Kasumi-1 (cell line): ENCODE data around the gene MTSS2.
"Not testable (repeated sequence)": the region's sequence is repeated elsewhere in the genome, so short reads cannot be mapped to it uniquely, and the experiment has no call there.

Experiments used
- DNase-seq, 2 experiments: peaks; one replicate each; lab custom pipeline; 2025; lab: John Stamatoyannopoulos, UW

MTSS2 gene

DNA sequence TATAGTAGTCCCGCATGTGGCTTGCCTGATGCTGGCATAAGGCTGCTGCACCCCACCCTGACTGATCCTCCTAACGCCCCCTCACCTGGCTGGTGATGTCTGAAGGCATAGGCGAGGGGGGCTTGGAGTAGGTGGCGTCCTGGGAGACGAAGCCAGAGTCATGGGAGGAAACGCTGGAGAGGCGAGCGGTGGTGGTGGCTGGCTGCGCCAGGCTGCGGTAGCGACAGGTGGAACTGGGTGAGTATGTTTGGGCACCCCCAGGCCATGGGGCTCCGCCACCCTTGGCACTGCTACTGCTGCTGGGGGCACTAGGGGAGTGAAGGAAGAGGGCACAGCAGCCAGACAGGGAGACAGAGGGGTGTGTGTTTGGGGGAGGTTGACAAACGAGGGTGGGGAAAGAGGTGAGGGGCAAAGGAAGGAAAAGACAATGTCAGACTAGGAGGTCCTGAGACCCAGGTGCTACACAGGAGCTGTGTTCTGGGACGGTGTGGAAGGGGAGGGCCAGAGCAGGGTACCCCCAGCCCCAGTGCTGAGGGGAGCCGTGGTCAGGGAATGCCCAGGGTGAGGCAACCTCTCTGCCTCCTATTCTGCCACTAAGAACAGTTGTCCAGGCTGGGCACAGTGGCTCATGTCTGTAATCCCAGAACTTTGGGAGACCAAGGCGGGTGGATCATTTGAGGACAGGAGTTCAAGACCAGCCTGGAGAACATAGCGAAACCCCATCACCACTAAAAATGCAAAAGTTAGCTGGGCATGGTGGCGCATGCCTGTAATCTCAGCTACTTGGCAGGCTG is 11.4 kb downstream of the MTSS2 start:
- no peak for DNase-seq

DNA sequence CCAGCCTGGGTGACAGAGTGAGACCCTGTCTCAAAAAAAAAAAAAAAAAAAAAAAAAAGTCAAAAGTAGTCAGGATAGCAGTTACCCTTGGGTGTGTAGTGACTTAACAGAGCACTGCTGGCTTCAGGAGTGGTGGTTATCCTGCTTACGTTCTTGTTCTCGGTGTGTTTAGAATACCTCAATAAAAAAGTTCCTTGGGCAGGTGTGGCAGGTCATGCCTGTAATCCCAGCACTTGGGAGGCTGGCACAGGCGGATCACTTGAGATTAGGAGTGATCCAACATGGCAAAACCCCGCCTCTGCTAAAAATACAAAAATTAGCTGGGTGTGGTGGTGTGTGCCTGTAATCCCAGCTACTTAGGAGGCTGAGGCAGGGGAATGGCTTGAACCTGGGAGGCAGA is 14.9 kb downstream of the MTSS2 start:
- DNase-seq = not testable (repeated sequence)

DNA sequence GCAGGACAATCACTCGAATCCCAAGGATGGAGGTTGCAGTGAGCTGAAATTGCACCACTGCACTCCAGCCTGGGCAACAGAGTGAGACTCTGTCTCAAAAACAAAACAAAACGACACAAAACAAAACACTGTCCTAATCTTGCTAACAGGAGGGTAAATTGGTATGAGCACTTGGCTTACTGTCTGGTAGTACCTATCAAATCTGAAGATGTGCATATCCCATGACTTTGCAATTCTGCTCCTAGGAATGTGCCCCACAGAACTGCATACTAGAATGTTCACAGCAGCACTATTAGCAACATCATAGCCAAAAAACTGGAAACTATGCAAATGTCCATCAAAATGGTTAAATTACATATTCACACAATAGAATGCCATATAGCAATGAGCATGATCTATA is 15.7 kb downstream of the MTSS2 start:
- no peak for DNase-seq

DNA sequence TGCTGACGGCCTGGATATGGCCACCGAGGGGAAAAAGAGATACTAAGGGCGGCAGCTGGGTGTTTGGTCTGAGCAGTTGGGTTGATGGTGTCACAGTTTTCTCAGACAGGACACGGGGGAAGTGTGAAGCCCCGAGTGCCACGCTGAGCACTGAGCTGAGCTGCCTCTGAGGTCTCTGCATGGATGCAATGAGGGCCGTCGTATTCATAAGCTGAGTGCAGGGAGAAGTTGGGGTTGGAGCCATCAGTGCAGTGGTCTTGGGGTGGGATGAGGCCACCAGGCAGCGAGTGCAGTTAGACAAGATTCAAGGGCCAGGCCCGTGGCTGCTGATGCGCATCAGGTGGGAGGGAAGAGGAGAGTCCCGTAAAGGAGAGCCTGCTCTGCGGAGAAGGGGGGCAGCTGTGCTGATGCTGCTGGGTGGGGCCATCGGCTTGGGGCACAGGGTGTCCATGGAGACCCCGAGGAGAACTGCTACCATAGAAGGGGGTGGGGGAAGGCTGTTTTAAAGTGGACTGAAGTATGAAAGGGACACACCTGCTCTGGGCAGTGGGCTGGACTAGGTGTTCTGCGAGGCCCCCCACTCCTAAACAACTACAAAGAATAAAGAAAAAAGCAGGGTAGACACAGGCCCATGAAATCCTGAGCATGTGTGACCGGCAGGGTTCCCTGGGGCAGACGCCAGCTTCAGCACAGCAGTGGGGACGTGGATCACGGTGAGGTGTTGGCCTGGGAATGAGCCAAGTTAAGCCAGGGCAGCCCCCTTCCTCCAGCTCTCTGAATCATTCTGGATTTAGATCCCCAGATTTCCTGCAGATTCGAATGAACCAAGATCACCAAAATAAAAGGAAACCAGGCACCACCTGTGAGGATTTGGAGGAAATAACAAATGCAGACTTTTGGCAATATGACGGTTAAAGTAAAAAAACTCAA is 19.8 kb downstream of the MTSS2 start:
- no peak for DNase-seq

DNA sequence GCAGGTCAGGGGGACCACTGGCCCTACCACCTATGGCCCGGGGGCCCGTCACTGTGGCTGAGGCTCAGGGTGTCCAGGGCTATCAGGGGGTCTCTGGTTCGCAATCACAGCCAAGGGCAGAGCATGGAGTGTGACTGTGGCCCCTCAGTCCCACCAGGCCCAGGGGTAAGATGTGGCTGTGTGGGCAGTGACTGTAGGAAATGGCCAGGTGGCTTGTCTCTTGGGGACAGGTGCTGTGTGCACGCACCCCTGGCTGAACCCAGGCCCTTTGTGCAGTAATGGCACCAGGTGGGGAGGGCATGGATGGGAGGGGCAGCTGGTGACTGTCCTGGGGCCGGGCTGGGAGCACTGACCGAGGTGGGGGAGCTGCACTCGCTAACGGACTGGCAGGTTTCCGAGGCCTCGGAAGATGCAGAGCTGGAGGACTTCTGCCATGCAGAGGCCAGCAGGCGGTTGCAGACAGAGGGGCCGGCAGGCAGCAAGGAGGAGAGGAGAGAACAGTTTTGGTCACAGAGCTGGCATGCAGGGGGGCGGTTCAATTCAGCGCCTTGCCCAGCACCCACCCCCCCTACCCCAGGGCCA is 20.6 kb downstream of the MTSS2 start:
- DNase-seq = no peak

DNA sequence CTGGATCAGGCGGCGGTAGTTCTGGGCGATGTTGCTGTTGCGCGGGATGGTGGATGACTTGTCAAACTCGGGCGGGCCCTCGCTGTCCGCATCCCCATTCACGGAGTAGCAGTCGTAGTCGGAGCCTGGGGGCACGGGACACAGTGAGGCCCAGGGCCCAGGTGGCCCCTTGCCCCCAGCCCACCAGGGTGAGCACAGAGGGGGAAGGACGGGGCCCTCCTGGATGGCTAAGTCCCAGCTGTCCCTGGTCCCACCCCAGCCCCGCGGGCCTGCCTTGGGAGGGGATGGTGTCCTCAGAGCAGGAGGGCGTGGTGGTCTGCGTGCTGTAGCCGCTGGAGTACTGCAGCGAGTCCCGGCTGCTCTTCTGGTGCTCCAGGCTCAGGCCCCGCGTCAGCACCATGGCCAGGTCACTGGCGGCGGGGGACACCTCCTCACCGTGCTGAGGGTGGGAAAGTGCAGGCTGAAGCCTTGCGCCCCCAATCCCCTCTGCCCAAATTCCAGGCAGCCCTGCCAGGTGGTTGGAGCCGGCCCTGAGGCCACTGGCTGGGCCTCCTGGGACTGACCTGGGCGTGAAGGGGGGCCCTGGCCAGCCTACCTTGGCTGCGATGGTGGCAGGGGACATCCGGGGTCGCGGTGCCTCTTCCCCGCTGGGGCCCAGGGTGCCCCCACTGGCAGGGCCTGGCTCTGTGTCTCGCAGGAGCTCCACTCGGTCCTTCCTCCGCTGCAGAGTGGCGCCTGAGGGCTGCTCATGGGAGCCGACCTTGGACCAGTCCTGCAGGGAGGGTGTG is 21.3 kb downstream of the MTSS2 start:
- DNase-seq = no peak

DNA sequence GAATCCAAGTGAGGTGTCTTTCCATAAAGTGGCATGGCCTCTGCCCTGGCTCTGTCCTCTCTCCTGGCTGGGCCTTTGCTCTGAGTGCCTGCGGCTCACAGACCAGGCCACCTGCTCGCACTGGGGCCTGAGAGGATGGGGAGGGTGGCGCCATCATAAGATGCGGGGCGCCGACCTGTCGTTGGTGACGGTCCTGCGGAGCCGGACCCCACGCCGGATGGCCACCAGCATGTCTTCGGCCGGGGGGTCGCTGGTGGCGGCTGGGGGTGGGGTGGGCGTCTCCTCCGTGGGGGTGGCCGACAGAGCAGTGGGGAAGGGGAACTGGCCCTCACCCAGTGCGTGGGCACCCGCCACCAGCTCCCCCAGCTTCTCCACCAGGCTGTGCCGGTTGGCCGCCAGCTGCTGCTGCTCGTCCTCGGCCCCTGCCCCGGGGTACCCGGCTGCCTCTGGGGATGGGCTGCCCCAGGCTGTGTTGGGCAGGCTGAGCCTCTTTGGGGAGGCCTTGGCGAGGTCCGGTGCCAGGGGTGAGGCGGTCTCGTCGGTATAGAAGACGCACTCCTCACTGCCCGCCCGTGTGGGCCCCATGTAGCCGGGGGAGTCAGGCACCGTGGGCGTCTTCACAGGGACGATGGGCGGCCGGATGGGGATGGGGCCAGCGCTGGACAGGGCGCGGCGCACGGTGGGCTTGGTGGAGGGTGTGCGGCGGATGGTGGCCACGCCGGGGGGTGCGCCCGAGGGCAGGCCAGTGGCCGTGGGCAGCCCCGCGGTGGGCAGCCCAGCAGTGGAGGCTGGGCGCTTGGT is 22.1 kb downstream of the MTSS2 start:
- DNase-seq = no peak

DNA sequence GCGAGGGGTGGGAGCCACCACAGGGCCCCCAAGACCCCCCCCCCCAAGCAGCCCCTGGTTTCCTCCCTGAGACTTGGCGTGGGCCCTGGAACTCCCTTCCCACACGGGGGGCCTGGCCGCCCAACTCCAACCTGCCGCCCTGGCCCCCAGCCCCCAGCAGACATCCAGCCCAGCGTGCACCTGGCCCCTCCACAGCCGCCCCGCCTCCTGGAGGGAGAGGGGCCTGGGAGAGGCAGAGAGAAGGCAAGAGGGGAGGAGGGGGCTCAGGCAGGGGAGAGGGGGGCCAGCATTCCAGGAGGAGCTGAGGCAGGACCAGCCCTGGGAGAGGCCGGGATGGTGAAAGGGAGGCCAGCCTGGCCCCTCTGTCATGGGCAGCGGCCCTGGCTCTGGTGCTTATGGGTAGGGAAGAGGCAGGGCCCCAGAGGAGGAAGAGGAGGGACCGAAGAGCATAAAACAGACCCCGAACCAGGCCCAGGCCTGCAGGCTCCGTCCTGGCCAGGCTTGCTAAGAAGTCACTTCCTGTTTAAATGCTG is 22.8 kb downstream of the MTSS2 start:
- DNase-seq = no peak

DNA sequence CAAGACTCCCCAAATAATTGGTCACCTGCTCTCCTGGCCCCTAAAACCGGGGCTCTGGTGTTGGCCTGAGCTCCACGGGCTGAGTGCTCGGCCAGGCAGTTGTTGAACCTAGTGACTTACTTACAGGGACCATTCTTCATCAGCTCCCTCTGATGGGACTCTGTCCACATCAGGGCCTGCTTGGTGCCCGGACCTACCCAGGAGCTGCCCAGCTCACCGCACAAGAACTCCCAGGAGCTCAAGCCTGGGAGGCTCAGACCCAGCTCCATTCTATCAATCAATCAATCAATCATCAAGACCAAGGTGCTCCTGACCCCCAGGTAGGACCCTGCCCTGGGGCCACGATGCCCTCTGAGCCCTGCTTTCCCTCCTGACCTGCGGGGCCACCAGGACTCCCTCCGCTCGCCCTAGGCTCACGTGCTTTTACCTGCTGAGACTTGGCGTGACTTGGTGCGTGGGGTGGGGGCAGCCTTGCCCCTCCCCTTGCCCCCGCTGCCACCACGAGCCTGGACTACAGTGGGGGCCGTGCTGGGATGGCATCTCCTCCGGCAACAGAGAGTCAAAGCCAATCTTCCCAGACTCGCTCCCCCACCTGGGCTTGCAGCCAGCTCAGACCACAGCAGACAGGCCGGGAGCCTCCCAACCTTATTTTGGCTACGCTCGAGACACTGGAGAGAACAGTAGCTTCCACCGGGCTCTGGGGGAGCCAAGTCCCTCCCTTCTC is 23.8 kb downstream of the MTSS2 start:
- no peak for DNase-seq

DNA sequence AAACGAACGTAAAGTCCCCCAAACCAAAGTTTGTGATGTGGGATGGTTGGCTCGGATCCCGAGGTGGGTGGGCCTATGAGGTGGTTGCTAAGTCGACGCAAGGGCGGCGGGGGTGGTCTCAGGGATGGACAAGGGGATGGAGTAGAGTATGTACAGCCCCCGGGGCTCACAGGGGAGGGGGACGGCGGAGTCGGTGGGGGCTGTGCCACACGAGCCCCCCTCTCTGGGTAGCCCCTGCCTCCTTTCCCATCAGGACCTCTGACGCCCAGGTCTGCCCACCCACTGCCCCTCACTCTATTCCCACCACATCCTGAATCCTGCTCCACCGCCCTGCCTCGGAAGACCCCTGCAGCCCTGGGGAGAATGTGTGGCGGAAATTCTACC is 24.3 kb downstream of the MTSS2 start:
- no peak for DNase-seq

DNA sequence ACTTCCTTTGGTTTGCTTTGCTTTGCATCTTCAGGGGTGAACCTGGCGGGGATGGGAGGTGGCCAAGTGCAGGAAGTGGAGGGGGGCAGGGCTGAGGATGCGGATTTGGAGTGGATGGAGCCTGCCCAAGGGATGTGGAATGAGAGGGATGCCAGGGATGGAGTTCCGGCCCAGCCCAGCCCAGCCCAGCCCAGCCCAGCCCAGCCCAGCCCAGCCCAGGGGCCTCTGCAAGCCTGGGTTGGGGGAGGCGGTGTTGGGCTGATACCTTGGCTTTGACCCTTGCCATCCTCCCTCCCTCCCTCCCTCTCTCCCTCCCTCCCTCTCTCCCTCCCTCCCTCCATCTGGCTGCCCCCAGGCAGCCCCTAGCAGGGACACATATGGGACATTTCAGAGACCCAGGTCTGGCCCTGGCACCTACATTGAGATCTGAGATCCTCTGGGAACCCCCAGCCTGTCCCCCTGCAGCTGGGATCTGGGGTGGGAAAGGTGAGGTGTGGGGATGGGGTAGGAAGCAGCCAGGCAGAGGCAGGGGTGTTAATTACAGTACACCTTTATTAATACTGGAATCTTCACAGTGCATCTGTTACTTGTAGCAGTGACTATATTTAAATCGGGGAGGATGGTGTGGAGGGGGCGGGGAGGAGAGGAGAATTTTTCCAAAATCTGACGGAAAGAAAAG is 25.0 kb downstream of the MTSS2 start:
- DNase-seq = no peak

DNA sequence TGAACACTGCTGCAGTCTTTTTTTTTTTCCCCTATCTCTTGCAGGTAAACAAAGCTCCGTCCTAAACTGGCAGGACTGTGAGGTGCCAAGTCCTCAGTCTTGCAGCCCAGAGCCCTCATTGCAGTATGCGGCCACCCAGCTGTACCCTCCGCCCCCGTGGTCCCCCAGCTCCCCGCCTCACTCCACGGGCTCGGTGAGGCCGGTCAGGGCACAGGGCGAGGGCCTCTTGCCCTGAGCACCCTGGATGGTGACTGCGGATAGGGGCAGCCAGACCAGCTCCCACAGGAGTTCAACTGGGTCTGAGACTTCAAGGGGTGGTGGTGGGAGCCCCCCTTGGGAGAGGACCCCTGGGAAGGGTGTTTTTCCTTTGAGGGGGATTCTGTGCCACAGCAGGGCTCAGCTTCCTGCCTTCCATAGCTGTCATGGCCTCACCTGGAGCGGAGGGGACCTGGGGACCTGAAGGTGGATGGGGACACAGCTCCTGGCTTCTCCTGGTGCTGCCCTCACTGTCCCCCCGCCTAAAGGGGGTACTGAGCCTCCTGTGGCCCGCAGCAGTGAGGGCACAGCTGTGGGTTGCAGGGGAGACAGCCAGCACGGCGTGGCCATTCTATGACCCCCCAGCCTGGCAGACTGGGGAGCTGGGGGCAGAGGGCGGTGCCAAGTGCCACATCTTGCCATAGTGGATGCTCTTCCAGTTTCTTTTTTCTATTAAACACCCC is 25.7 kb downstream of the MTSS2 start:
- DNase-seq = no peak

DNA sequence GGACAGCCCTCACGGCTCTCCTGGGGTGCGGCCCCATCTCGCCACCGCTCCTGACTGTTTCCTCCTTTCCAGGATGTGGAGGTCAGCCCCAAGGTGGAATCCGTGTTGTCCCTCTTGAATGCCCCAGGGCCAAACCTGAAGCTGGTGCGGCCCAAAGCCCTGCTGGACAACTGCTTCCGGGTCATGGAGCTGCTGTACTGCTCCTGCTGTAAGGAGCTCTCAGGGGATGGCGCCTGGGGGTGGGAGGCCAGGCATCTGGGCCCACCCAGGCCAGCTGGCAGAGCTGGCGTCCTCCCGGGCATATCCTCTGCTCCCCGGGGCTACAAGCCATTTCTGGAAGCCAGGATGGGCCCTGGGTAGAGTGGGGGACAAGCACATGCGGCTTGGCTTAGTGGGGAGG is 26.3 kb downstream of the MTSS2 start:
- no peak for DNase-seq

DNA sequence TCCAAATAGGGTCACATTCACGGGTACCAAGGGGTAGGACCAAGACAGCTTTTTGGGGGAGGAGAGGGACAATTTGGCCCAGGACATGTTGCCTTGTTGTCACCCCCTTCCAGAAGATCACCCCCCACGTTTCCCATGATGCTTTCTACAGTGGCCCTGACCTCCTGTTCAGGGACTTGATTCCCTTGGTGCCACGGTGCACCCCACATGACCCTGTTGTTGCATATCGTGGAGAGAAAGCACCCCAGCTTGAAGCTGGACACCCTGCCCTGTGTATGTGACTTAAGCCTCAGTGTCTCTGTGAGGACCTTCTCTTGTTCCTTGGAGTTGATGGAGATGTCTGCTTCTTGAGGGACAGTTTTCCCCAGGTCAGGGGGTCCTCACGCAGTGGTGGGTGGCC is 26.9 kb downstream of the MTSS2 start:
- no peak for DNase-seq

DNA sequence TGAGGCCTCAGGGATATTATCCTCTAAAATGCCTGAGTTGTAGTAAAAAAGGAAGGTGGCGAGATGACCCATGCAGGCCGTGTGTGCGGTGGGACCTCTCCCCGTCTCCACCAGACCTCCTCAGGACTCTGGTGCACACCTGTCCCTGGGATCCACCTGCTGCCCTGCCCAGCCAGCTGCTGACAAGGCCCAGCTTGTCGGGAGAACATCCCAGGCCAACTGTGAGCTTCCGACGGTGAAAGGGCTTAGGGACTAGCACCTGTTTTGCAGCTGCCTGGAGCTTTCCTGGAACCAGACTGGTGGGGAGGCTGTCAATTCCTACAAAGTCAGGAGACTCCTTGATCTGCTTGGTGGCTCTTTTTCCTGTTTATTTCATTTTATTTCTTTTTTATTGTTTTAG is 27.9 kb downstream of the MTSS2 start:
- no peak for DNase-seq

DNA sequence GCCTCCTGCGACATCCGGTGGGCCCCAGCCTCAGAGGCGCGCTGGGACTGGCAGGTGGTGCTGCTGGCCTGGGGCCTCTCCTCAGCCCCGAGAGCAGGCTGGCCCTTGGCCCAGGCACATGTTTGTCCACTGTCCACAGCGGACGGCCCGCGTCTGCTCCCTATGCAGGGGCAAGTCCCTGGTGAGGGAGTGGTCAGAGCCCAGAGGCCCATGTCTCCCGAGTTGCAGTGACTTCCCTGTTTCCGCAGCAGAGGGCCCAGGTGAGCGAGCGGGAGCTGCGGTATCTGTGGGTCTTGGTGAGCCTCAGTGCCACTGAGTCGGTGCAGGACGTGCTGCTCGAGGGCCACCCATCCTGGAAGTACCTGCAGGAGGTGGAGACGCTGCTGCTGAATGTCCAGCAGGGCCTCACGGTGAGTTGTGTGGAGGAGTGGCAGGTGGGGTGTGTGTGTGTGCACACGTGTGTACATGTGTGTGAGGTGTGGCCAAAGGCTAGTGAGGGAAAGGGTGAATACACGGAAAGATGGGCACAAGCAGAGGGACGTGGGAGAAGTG is 29.1 kb downstream of the MTSS2 start:
- no peak for DNase-seq

DNA sequence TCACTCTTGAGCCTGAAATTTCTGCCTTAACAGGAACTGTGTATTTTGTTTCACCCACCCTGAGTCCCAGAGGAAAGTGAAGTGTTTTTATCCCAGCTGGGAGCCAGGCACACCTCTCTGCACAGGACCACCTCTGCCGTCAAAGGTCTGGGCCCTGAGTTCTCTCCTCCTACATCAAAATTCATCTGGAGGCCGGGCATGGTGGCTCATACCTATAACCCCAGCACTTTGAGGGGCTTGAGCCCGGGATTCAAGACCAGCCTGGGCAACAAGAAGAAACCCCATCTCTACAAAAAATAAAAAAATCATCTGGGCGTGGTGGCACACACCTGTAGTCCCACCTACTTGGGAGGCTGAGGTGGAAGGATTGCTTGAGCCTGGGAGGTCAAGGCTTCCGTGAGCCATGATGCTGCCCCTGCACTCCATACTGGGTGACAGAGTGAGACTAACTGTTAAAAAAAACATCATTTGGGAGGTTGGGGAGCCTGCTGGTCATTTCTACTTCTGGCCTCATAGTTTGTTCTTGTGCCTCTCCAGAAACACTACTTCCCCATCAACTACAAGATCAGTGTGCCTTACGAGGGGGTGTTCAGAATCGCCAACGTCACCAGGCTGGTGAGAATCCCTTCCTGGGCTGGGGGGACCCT is 29.7 kb downstream of the MTSS2 start:
- no peak for DNase-seq
